Nephron progenitor cell (in vitro differentiated cells): Measurements from ENCODE around the gene FLT1.

Experiments used
- DNase-seq: peaks from one replicate; pipeline ENCODE4 v3.0.0; 2021
- H3K27ac Mint-ChIP-seq: 2 replicates; pipeline ENCODE4 v1.8.0; 2021; ENCODE audit warnings: mild to moderate bottlenecking, moderate library complexity, mixed read lengths
- H3K27me3 Mint-ChIP-seq: 2 replicates; pipeline ENCODE4 v1.8.0; 2021; ENCODE audit warnings: mild to moderate bottlenecking, low read depth, mixed read lengths; ENCODE audit not compliant: poor library complexity
- H3K36me3 Mint-ChIP-seq: 2 replicates; pipeline ENCODE4 v1.8.0; 2021; ENCODE audit warnings: low read depth, mixed read lengths
- H3K4me1 Mint-ChIP-seq: 2 replicates; pipeline ENCODE4 v1.8.0; 2021; ENCODE audit warnings: mixed read lengths
- H3K4me3 Mint-ChIP-seq: 2 replicates; pipeline ENCODE4 v1.8.0; 2021; ENCODE audit warnings: mild to moderate bottlenecking, moderate library complexity, mixed read lengths
- H3K9me3 Mint-ChIP-seq: 2 replicates; pipeline ENCODE4 v1.8.0; 2021; ENCODE audit warnings: mild to moderate bottlenecking, moderate library complexity, mixed read lengths
- TF ChIP-seq, protein P1 (sequence below): fragments of 200-600 bp; sonication (generic); IDR thresholded peaks from 2 replicates; pipeline ENCODE4 v1.5.0; 2021; ENCODE audit warnings: antibody characterized with exemption

Gene FLT1

DNA sequence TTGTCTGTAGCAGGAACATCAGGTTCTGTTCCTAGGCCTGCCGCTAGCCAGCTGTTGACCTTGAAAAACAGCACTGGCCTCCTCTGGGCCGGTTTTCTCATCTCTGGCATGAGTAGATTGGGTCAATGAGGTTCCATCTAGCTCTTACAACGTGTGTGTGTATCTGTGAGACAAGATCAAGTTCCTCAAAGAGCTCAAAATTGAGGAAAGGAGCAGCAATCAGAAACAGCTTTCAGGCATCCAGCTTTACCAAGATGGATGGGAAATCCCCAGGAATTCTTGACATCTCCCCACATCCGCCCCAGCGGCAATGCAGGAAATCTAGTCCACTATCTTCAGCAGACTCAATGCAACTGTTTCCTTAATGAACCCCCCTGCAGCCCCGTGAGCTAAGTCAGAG is 4.9 kb downstream of the FLT1 start:
- H3K36me3 Mint-ChIP-seq: no peaks in the 10 kb centered on the region

DNA sequence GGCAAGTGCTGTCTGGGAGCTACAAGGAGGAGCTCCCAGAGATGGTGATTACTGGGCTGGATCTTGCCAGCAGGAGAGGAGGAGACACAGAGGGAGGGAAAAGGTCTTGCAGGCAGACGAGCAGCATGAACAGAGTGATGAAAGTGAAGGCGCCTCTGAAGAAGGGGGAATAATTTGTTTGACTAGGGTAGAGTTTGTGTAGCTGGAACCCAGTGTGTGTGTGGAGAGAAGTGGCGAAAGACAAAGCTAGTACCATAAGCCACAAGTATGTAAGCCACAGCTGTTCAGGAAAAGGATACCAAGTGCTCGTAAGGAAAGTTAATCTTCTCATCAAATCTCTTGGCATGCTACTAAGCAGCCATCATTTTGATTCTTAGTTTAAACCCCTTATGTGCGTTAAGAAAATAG is 5.4 kb downstream of the FLT1 start:
- H3K9me3 Mint-ChIP-seq: no peaks in the 10 kb centered on the region
- TF ChIP-seq, protein P1, sequence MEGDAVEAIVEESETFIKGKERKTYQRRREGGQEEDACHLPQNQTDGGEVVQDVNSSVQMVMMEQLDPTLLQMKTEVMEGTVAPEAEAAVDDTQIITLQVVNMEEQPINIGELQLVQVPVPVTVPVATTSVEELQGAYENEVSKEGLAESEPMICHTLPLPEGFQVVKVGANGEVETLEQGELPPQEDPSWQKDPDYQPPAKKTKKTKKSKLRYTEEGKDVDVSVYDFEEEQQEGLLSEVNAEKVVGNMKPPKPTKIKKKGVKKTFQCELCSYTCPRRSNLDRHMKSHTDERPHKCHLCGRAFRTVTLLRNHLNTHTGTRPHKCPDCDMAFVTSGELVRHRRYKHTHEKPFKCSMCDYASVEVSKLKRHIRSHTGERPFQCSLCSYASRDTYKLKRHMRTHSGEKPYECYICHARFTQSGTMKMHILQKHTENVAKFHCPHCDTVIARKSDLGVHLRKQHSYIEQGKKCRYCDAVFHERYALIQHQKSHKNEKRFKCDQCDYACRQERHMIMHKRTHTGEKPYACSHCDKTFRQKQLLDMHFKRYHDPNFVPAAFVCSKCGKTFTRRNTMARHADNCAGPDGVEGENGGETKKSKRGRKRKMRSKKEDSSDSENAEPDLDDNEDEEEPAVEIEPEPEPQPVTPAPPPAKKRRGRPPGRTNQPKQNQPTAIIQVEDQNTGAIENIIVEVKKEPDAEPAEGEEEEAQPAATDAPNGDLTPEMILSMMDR: no peak
- H3K4me1 Mint-ChIP-seq: peaks cover 41% of the 10 kb centered on the region
- no peak for DNase-seq
- H3K36me3 Mint-ChIP-seq: no peaks in the 10 kb centered on the region
- H3K4me3 Mint-ChIP-seq: no peak overlapping the region
- peaks cover 47% of the 10 kb centered on the region for H3K27me3 Mint-ChIP-seq
- no peak overlapping the region for H3K27ac Mint-ChIP-seq

More for the DNA sequence above, 4.9 kb downstream of the FLT1 start:
- Mint-ChIP-seq H3K9me3 (no peaks in the 10 kb centered on the region), H3K4me1 (peaks cover 39% of the 10 kb centered on the region), H3K27ac (no peak overlapping the region), H3K27me3 (peaks cover 47% of the 10 kb centered on the region), H3K4me3 (no peak overlapping the region)
- DNase-seq: no peak
- TF ChIP-seq, protein P1: no peak

DNA sequence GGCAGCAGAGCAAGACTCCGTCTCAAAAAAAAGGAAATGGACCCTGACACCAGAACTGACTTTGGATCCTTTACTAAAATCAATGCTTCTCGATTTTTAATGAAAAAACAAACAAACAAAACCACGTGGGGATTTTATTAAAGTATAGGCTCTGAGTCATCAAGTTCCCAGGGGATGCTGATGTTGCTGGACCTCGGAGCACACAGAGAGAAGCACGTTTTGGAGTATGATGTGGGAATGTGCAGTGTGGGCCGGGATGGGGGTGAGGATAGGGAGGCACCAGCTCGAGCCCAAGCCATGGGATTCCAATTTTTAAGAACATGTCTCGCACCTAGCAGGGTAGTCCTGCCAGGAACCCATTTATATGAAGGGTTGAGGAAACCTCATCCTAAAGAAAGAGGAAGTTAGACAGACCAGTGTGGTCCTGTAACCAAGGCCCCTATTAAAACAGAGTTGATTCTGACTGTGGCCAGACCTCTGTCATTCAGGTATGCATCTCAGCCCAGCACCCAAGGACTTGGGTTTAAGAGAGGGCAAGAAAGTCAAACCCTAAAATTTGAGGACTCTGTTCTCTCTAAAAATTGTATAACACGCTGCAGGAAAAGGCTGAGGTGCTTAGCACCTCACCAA is 6.4 kb downstream of the FLT1 start:
- no peaks in the 10 kb centered on the region for H3K36me3 Mint-ChIP-seq
- no peak overlapping the region for H3K4me3 Mint-ChIP-seq
- peaks cover 48% of the 10 kb centered on the region for H3K4me1 Mint-ChIP-seq
- H3K27me3 Mint-ChIP-seq: peaks cover 36% of the 10 kb centered on the region
- TF ChIP-seq, protein P1: no peak
- no peak overlapping the region for H3K27ac Mint-ChIP-seq
- DNase-seq: no peak
- no peaks in the 10 kb centered on the region for H3K9me3 Mint-ChIP-seq

DNA sequence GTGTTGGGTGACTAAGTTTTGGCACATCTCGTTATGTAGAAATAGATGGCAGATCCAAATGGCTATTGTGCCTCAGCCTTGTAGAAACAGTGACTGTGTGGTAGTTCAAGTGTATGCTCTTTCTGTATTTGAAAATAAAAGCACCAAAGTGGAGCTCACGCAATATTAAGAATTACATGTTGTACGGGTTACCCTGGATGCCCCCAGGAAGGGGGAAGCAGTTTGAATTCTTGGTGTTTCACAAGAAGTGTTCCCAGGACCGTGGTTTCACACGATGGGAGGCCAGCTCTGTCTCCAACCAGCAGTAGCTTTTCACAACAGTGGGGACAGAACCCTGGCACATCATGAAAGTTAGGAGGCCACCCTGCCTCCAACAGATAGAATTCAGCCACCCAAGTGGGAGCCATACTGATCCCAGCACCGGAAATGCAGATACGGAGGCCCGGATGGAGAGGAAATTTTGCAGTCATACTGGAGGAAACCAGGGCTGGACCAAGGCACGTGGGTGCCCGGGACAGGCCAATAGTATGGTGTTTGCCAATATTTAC is 8.9 kb downstream of the FLT1 start:
- H3K4me1 Mint-ChIP-seq: peaks cover 43% of the 10 kb centered on the region

DNA sequence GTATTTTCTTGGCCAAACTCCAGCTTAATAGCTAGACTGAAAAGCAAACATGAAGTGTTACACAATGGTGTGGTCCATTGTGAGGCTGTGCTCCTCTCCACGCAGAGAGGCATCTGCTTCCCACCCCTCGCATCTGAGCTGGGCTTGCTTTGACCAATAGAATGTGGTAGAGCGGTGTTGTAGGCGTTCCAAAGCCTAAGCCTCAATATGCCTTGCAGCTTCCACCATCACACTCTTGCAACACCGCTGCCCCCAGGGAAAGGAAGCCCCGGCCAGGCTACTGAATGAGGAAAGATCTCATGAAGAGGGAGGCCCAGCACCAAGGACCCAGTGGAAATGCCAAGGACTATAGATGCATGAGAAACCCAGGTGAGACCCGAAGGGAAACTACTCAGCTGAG is 9.4 kb downstream of the FLT1 start:
- TF ChIP-seq, protein P1: no peak
- Mint-ChIP-seq H3K27ac (no peak overlapping the region), H3K27me3 (peaks cover 13% of the 10 kb centered on the region), H3K4me1 (peaks cover 38% of the 10 kb centered on the region), H3K36me3 (no peaks in the 10 kb centered on the region), H3K4me3 (no peak overlapping the region), H3K9me3 (no peaks in the 10 kb centered on the region)
- DNase-seq: no peak

More for the DNA sequence above, 8.9 kb downstream of the FLT1 start:
- no peak for DNase-seq
- no peak overlapping the region for H3K27ac Mint-ChIP-seq
- H3K27me3 Mint-ChIP-seq: peaks cover 16% of the 10 kb centered on the region
- TF ChIP-seq, protein P1: no peak
- no peak overlapping the region for H3K4me3 Mint-ChIP-seq
- H3K36me3 Mint-ChIP-seq: no peaks in the 10 kb centered on the region
- no peaks in the 10 kb centered on the region for H3K9me3 Mint-ChIP-seq

DNA sequence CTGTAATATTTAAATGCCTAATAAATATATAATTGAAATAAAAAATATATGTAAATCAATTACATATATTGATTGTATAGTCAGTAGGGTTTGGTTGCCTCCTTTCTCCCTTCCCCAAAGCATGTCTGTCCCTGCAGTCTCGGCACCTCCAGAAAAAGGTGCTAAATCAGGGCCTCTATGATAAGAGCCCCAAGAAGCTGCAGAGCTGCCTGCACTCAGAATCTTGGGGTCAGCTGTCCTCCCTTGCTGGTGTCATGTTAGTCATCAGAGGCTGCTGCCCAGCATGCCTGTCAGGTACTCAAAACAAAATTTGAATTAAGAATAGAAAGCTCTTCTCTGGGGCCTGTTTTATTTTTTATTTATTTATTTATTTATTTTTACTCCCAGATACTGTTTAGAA is 9.8 kb downstream of the FLT1 start:
- H3K36me3 Mint-ChIP-seq: no peaks in the 10 kb centered on the region
- DNase-seq: no peak
- H3K27ac Mint-ChIP-seq: no peak overlapping the region
- TF ChIP-seq, protein P1: no peak
- H3K4me3 Mint-ChIP-seq: no peak overlapping the region
- H3K4me1 Mint-ChIP-seq: peaks cover 36% of the 10 kb centered on the region
- H3K9me3 Mint-ChIP-seq: no peaks in the 10 kb centered on the region
- H3K27me3 Mint-ChIP-seq: peaks cover 8% of the 10 kb centered on the region
